ENCODE measurements around the gene EIF2A.
A peak's percentile ranks its signal among the peaks of the same experiment; 100 is the strongest.

Gene EIF2A

GRCh38 chr3:150528354-150528797, 18.2 kb upstream of the EIF2A start:
- no peak overlapping the region for H3K4me3 ChIP-seq (ENCODE audit: low read length)
- no peak for TF ChIP-seq ZNF274 (IDR thresholded peaks at IDR 0.05; ENCODE audit: low read depth, low read length)

- no peak for TF ChIP-seq ZNF274 (IDR thresholded peaks at IDR 0.05; ENCODE audit: low read depth, low read length)
- H3K4me3 ChIP-seq (ENCODE audit: low read length) = no peak overlapping the region
These were observed 14.8 kb upstream of the EIF2A start for GRCh38 chr3:150531775-150532174.

- no peak overlapping the region for H3K4me3 ChIP-seq (ENCODE audit: low read length)
- no peak for TF ChIP-seq ZNF274 (IDR thresholded peaks at IDR 0.05; ENCODE audit: low read depth, low read length)
These were observed 11.4 kb upstream of the EIF2A start for GRCh38 chr3:150535204-150535603.

GRCh38 chr3:150538324-150539208, 8.0 kb upstream of the EIF2A start:
- TF ChIP-seq ZNF274 (IDR thresholded peaks at IDR 0.05; ENCODE audit: low read depth, low read length) = no peak
- H3K4me3 ChIP-seq (ENCODE audit: low read length) = no peak overlapping the region

- no peak for TF ChIP-seq ZNF274 (IDR thresholded peaks at IDR 0.05; ENCODE audit: low read depth, low read length)
- H3K4me3 ChIP-seq (ENCODE audit: low read length) = no peak overlapping the region
These were observed 6.3 kb upstream of the EIF2A start for GRCh38 chr3:150540297-150540696.

GRCh38 chr3:150540991-150541390, 5.6 kb upstream of the EIF2A start:
- H3K4me3 ChIP-seq (ENCODE audit: low read length) = no peak overlapping the region
- no peak for TF ChIP-seq ZNF274 (IDR thresholded peaks at IDR 0.05; ENCODE audit: low read depth, low read length)

- TF ChIP-seq ZNF274 (IDR thresholded peaks at IDR 0.05; ENCODE audit: low read depth, low read length) = no peak
- H3K4me3 ChIP-seq (ENCODE audit: low read length) = no peak overlapping the region; the same call in 1 of the 2 replicates
These were observed 3.5 kb upstream of the EIF2A start for GRCh38 chr3:150543128-150543527.

- H3K4me3 ChIP-seq (ENCODE audit: low read length) = no peak overlapping the region; the same call in 1 of the 2 replicates
- no peak for TF ChIP-seq ZNF274 (IDR thresholded peaks at IDR 0.05; ENCODE audit: low read depth, low read length)
These were observed 3.1 kb upstream of the EIF2A start for GRCh38 chr3:150543531-150543930.

GRCh38 chr3:150544041-150544440, 2.5 kb upstream of the EIF2A start:
- TF ChIP-seq ZNF274 (IDR thresholded peaks at IDR 0.05; ENCODE audit: low read depth, low read length) = no peak
- H3K4me3 ChIP-seq (ENCODE audit: low read length) = peak overlapping the region; percentile 98; the same call in 1 of the 2 replicates

GRCh38 chr3:150544726-150545125, 1.9 kb upstream of the EIF2A start:
- TF ChIP-seq ZNF274 (IDR thresholded peaks at IDR 0.05; ENCODE audit: low read depth, low read length) = no peak
- H3K4me3 ChIP-seq (ENCODE audit: low read length) = peak overlapping the region; percentile 98; the same call in 1 of the 2 replicates

GRCh38 chr3:150545419-150546225, 965 bp upstream of the EIF2A start:
- H3K4me3 ChIP-seq (ENCODE audit: low read length) = peak overlapping the region; percentile 98
- TF ChIP-seq ZNF274 (IDR thresholded peaks at IDR 0.05; ENCODE audit: low read depth, low read length) = no peak

- no peak for TF ChIP-seq ZNF274 (IDR thresholded peaks at IDR 0.05; ENCODE audit: low read depth, low read length)
These were observed 606 bp downstream of the EIF2A start for GRCh38 chr3:150547045-150547741.

GRCh38 chr3:150555859-150556436, 9.4 kb downstream of the EIF2A start:
- H3K4me3 ChIP-seq (ENCODE audit: low read length) = no peak overlapping the region

More at GRCh38 chr3:150547045-150547741, 606 bp downstream of the EIF2A start:
- peak overlapping the region; percentile 80 for H3K4me3 ChIP-seq (ENCODE audit: low read length)

GRCh38 chr3:150556792-150557191, 10.2 kb downstream of the EIF2A start:
- no peak overlapping the region for H3K4me3 ChIP-seq (ENCODE audit: low read length)
- TF ChIP-seq ZNF274 (IDR thresholded peaks at IDR 0.05; ENCODE audit: low read depth, low read length) = no peak

More at GRCh38 chr3:150555859-150556436, 9.4 kb downstream of the EIF2A start:
- no peak for TF ChIP-seq ZNF274 (IDR thresholded peaks at IDR 0.05; ENCODE audit: low read depth, low read length)

Measured in GM08714 (cell line).